NAMALWA (cell line): Measurements from ENCODE around the gene ATP8B1.
A peak's percentile ranks its signal among the peaks of the same experiment; 100 is the strongest.
"Not testable (repeated sequence)": the region's sequence is repeated elsewhere in the genome, so short reads cannot be mapped to it uniquely, and the experiment has no call there.

ENCODE experiments used
- DNase-seq: peaks from one replicate; pipeline ENCODE4 v3.0.0-alpha.2; 2015; ENCODE audit warnings: low spot score

Gene ATP8B1

DNA sequence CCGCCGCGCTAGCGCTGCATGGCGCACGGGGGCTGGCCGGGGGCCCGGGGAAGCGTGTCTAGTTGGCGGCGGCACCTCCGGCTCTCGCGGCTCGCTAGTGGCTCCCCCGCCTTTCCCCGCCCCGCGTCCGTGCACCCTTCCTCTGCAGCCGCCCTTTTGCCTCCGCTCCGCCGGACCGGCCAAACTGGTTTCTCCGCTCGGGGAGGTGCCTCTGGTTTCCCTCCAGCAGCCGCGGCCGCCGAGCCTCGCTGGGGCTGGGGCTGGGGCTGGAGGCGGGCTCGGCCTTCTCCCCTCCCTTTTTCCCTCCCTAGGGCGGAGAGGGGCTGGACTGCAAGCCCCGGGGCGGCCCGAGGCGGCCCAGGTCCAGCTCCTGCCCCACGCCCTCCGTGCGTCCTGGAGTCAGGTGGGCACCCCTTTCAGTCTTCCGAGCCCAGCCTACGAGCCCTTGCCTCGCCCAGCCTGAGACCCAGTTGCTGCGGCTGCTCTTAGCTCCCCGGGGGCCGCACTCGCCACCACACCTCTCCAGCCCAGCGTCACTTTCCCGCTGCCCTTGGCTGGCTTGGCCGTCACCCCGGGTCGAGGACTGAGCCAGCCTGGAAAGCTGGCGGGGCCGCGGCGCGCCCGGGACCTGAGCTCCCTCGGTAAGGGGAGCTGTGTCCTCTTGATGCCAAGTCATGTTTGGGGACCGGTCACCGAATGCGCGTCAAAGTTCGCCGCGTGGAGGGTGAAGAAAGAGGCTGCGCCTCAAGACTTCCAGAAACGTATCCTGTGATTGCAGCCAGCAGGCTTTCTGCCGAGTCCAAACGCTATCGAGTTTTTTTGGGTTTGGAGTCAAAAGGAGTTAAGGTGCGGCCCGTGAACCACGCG, at the start of gene ATP8B1:
Gene ATP8B1, minus strand, starts transcription at position 213 of the 867 bp plus-strand sequence. CDS start 71,508 bp downstream, outside the sequence.
- DNase-seq = no peak

DNA sequence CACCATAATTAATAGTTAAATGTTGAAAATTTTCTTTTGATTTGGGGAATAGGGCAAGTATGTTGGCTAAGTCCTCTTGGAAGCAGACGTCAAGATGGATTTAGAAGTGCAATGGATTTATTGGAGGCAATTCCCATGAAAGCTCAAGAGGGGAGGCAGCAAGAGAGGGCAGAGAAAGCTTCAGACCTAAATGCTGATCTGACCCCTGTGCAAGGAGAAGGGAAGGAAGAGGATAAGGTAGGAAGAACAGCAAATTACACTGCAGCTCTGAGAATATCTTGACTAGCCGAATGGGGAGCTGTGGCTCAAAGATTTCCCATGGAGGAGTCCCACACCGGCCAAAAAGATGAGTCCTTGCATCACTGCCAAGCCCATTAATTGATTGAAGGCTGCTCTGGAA, 46.9 kb upstream of the ATP8B1 start:
- no peak for DNase-seq

DNA sequence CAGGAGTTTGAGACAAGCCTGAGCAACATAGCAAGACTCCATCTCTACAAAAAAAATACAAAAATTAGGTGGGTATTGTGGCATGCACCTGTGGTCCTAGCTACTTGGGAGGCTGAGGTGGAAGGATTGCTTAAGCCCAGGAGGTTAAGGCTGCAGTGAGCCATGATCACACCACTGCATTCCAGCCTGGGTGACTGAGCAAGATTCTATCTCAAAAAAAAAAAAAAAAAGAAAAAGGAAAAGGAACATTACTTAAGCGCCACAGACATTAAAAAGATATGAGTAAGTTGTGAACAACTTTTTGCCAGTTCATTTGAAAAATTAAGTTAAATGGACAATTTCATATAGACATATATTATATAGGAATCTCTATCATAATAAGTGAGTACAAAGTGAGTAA, 45.3 kb upstream of the ATP8B1 start:
- DNase-seq = not testable (repeated sequence)

DNA sequence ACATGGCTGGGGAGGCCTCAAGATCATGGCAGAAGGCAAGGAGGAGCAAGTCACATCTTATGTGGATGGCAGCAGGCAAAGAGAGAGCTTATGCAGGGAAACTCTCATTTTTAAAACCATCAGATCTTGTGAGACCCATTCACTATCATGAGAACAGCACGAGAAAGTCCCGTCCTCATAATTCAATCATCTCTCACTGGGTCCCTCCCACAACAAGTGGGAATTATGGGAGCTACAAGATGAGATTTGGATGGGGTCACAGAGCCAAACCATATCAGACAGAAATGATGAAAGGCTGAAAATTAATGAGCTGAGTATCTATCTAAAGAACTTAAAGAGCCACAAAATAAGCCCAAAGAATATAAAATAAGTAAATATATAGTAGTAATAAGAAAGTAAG, 44.3 kb upstream of the ATP8B1 start:
- not testable (repeated sequence) for DNase-seq

DNA sequence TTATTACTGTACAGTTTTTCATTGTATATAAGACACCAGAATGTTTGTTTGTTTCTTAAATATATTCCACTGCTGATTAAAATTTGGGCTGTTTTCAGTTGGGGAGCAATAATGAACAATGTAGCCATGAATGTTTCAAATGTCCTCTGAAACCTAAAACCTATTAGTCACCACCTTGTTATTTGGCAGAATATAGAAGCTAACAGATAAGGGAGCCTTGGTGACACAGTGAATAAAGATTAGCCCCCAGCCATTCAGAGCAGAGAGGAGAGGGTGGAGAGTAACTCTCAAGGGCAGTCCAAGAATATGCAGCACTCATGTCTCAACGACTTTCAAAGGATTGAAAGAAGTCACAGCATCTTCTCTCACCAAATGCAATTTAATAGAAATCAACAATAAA, 43.1 kb upstream of the ATP8B1 start:
- DNase-seq = no peak

DNA sequence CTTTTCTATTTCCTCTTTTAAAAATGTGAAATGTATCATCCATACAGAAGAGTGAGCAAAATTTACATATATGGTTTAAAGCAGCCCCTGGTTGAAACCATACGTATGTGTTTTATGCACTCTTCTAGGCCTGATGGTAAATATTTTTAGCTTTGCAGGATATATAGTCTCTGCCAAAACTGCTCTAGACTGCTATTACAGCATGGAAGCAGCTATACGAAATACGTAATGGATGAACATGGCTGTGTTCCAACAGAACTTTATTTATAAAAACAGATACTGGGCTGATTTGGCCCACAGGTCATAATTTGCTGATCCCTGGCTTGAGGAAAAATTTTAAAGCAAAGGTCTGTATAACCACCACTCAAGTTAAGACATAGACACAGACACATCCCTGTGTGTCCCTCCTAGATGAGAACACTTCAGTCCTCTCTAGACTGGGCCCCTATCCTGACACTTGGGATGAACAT, 42.5 kb upstream of the ATP8B1 start:
- no peak for DNase-seq

DNA sequence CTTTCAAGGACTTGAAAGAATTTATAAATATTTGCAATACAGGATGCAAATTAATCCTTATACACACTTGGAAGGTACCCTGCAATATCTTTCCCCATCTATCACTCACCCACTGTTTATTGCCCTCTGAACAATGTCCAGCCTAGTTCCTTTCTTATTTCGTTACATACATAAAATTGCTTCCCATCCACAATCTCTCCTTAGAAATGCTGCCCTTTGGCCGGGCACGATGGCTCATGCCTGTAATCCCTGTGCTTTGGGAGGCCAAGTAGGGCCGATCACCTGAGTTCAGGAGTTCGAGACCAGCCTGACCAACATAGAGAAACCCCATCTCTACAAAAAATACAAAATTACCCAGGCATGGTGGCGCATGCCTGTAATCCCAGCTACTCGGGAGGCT, 41.2 kb upstream of the ATP8B1 start:
- no peak for DNase-seq

DNA sequence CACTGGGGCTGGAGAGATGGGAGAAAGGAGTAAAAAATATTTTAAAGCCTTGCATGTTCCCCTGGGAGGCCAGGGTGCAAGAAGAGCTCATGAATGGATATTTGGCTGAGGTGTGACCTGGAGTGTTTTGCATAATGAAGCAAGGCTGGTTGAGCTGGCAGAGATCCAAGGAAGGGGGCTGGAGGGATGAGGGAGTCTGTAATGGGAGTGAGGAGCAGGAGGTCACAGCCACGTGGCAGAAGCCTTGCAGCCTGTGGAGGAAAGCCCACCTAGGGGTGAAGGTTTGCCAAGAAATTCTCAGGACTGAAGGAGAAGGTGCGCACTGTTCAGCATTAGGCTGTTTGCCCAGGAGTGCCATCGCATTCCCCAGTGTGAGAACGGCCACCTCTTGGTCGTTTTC, 40.3 kb upstream of the ATP8B1 start:
- no peak for DNase-seq

DNA sequence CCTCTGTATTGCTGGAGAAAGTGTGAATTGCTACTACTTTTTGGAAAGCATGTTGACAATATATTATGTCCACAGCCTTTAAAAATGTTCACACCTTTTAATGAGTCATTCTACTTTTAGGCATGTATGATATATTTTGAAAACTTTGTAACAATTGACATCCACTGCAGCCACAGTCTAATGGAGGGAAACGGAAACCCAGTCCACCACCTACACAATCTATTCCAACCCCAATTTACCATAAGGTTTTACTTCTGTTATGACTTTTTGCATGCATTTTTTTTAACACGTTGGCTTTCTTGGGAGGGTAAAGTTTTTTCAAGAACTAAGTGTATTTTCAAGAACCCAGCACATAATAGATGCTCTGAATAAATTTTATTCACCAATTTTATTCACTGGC, 38.5 kb upstream of the ATP8B1 start:
- no peak for DNase-seq

DNA sequence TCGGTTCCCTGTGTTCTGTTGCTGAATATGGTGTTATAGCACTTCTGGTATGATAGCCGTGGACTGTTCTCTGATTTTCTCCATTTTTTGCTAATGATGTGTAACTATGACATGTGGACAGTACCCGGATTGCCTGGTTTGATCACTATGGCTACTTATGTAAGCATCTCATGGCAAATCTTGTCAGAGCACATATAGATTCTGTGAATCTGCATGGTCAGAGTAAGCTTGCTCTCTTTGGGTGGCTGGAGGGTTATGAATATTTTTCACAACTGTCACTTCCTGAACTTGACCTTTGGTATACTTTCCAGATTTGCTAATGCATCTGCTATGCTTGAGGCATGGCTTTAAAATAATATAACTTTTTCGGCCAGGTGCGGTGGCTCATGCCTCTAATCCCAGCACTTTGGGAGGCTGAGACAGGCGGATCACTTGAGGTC, 36.8 kb upstream of the ATP8B1 start:
- DNase-seq = peak; percentile 27

DNA sequence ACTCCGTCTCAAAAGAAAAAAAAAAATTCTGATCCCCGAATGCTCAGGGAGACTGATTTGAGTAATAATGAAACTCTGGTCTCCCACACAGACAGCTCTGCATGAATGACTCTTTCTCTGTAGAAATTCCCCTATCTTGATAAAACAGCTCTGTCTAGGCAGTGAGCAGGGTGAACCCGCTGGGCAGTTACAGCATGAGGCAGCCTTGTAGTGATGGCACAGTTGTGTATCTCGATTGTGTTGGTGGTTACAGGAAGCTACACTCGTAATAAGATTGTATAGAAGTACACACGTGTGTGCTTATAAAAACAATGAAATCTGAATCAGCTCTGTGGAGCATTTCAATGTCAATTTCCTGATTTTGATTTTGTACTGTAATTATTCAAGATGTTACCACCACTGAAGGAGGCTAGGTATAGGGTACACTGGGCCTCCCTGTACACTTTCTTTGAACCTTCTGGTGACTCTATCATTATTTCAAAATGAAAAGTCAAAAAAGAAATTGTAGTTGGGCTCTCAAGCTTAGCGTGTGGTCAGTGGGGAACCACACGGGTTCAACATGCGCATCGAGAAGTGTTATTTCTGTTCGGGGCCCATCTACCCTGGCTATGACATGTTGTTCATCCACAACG, 34.9 kb upstream of the ATP8B1 start:
- DNase-seq = peak; percentile 93

DNA sequence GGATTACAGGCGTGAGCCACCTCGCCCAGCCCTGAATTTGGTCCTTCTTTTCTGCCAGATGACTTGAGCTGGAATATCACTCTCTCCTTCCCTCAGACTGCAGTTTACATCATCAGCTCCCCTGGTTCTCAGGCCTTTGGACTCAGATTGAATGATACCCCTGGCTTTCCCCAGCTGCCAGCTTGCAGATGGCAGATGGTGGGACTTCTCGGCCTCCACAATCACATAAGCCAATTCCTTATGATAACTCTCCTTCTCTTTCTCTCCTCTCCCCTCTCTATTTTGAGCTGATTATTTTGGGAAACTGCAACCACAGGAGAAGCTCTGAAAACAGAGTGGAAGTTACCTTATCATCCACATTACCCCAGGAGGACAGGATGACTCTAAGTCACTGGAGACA, 33.4 kb upstream of the ATP8B1 start:
- no peak for DNase-seq

DNA sequence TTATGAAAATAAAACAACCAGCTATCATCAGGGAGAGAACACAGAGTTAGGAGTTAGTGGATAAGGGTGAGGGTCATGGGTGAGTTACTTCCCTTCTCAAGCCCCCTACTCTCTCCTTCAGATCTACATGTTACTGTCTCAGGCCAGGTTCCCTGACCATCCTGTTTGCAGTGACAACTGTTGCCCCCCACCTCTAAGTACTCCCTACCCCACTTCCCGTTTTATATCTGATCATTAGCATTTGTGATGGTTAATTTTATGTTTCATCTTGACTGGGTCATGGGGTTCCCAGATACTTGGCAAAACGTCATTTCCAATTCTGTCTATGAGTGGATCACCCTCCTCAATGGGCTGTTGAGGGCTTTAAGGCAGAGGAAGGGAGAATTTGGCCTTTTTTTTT, 32.8 kb upstream of the ATP8B1 start:
- DNase-seq = no peak

DNA sequence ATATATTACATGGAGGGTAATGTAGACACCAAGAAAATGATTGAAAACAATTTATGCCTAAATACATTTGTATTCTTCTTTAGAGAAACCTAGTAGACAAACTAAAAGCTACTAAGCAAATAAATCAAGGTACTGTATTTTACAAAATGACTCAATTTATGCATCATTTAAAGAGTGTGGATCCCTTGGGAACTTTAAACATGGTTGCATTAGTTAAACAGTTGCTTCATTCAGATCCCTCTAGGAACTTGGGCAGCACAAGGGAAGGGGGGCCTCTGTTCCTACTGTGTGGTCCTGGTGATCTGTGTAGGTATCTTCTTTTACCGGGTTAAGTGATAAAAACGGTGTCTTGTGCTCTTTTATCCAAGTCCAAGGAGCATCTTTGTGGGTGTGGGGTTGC, 31.5 kb upstream of the ATP8B1 start:
- no peak for DNase-seq

DNA sequence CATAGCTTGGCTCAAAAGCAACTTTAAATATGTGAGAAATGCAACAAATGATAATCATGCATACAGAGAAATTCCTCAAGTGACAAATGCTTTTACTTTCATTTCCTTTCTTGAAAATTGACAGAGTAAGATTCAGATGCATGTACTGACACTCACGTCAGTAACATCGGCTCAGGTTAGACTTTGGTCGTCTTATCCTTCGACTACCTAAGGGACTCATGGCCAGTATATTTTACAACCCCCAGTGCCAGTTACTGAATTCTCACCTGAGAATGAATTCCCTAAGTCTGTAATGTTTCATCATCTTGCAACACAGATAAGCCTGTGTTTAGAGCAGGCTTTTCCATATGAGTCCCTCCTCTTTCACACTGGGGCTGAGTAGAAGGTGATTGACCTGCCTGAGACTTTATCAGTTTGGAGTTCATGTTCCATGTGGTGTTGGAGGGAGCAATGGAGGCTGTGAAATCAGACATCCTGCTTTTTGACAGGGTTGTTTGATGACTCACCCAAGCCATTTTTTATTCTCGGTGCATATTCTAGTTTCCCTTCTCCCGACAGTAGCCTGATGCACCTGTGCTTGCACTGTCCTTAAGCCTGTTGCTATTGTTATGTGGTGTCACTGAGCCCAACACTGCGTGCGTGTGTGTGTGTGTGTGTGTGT, 30.5 kb upstream of the ATP8B1 start:
- DNase-seq = peak; percentile 40

DNA sequence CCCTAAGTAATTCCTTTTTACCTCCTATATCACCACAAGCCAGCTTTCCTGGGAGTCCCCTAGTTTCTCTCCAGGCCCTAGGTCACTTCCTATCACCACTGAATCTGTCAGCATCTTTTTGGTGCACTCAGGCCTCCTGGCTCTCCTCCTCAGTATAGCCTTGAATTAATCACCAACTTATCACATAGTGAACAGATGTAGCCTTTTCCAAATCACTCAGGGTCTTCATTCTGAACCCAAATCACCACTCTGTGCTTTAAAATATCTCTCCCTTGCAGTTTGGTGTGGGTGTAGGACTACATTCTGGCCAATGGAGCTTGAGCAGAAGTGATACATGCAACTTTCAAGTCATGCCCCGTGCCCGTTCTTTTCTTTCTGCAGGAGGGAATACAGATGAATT, 29.6 kb upstream of the ATP8B1 start:
- DNase-seq = no peak

DNA sequence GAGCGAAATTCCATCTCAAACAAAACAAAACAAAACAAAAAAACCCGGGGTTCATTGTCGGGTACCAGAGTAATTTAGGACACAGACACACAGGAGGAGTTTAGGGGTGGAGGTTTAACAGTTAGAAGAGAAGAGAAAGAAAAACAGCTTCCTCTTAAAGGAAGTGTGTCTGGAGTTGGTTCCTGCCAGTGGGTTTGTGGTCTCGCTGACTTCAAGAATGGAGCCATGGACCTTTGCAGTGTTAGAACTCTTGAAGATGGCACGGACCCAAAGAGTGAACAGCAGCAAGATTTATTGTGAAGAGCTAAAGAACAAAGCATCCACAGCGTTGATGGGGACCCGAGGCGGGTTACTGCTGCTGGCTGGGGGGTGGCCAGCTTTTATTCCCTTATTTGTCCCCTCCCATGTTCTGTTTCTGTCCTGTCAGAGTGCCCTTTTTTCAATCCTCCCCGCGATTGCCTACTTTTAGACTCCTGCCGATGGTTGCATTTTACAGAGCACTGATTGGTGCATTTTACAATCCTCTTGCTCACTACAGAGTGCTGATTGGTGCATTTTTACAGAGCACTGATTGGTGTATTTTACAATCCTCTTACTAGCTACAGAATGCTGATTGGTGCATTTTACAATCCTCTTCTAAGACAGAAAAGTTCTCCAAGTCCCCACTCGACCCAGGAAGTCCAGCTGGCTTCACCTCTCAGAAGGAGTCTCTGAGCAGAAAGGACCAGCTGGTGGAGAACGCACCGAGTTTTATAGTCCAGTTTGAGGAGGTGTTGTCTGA, 28.7 kb upstream of the ATP8B1 start:
- DNase-seq = peak; percentile 26

DNA sequence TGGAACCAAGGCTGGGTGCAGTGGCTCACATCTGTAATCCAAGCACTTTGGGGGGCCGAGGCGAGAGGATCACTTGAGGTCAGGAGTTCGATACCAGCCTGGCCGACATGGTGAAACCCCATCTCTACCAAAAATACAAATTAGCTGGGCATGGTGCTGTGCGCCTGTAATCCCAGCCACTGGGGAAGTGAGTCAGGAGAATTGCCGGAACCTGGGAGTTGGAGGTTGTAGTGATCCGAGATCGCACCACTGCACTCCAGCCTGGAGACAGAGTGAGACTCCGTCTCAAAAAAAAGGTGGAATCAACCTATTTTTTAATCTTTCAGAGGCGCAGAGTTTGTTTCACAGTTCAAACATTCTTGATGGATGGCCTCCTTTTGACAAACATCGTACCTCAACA, 24.5 kb upstream of the ATP8B1 start:
- DNase-seq = no peak

DNA sequence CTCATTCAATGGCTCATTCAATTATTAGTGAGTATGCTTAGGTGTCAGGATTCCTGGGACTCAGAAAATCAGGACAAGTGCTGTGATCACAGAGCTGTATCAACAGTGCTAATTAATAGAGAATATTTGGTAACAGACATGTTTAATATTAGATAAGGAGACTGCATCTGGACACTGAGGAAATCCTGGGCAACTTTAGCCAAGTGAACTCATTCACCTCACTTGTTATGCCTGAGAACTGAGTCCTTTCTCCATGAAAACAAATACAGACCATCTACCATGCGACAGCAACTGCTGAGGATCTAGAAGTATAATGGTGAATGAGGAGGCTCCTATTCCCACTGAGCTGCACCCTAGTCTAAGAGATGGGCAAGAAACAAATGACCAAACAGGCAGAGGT, 23.1 kb upstream of the ATP8B1 start:
- no peak for DNase-seq

DNA sequence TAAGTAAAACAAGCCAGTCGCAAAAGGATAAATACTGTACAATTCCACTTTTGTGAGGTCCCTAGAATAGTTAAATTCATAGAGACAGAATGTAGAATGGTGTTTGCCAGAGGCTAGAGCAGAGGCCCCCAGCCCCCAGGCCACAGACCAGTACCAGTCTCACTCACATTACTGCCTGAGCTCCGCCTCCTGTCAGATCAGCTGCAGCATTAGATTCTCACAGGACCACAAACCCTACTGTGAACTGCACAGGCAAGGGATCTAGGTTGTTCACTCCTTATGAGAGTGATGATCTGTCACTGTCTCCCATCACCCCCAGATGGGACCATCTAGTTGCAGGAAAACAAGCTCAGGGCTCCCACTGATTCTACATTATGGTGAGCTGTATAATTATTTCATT, 17.5 kb upstream of the ATP8B1 start:
- DNase-seq = not testable (repeated sequence)

DNA sequence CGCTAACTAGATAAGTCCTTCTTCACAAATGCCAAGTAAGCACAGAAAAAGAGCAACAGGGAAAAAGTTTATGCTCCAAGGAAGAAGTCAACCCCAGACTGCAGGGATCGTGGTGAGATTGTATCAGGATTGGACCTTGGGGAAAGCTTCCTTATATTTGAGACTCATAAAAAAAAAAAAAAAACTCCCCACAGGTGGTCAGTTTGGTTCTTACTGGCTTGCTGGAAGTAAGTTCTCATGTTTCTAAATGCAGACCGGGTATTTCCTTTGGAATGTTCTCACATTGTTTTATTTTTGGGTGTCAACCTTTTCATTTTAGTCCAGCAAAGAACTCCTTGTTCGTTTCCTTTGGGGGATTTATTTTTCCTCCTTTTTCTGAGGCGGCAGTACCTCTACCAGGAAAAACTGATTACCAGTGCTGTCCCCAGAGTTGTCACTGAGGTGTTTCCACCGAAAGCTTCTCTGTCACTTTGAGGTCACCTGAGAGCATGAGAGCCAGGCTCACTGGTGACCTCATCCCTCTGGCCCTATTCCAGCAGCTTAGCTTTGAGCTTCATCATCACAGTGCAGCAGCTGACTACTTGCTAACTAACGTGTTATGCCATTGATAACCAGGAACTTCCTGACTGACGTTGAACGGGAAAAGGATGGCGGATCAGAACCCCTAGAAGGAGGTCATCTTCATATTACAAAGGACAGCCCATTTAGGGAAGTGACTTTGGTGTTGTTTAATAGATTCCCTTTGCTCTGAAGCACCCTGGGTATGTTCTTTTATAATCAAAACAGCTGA, 16.8 kb upstream of the ATP8B1 start:
- no peak for DNase-seq
